WTC11 (cell line): ENCODE results near the gene PTPRU. TPM values are rescaled to one million over a fixed set of nuclear protein-coding genes. Genes with fewer than 3 reads are reported as not detected.

ENCODE experiments used
- ATAC-seq: fragments of 200-7000 bp; cut with Tn5 transposase; 2 replicates; pipeline ENCODE4 v1.10.0; 2021; ENCODE audit warnings: mild to moderate bottlenecking, moderate library complexity
- CTCF ChIA-PET: fragments of 300-600 bp; sonication (Branson Sonifier 250); formaldehyde crosslinking; loops from one replicate; lab custom pipeline; 2021; ENCODE audit warnings: antibody characterized with exemption; lab: Charles Lee
- POLR2A ChIA-PET: fragments of 350-600 bp; sonication (Branson Sonifier 250); formaldehyde crosslinking; loops from one replicate; lab custom pipeline; 2021; ENCODE audit warnings: antibody characterized with exemption; lab: Charles Lee
- DNase-seq: peaks from one replicate; pipeline ENCODE4 v3.0.0; 2021; ENCODE audit warnings: low spot score
- H3K27ac Mint-ChIP-seq: 2 replicates; pipeline ENCODE4 v1.8.0; 2021; ENCODE audit warnings: mixed read lengths
- H3K27me3 Mint-ChIP-seq: 2 replicates; pipeline ENCODE4 v1.8.0; 2021; ENCODE audit warnings: low read depth, mild to moderate bottlenecking, moderate library complexity, mixed read lengths
- H3K36me3 Mint-ChIP-seq: 2 replicates; pipeline ENCODE4 v1.8.0; 2021; ENCODE audit warnings: mixed read lengths
- H3K4me1 Mint-ChIP-seq: 2 replicates; pipeline ENCODE4 v1.8.0; 2022; ENCODE audit warnings: mixed read lengths
- H3K4me3 Mint-ChIP-seq: 2 replicates; pipeline ENCODE4 v1.8.0; 2021; ENCODE audit warnings: mild to moderate bottlenecking, moderate library complexity, mixed read lengths
- H3K9me3 Mint-ChIP-seq: 2 replicates; pipeline ENCODE4 v1.8.0; 2021; ENCODE audit warnings: mixed read lengths
- AFF4 ChIP-seq: sonication (generic); formaldehyde crosslinking; IDR thresholded peaks from 2 replicates; pipeline ENCODE4 v1.8.1; 2023; ENCODE audit warnings: mild to moderate bottlenecking, missing genetic modification reagents, borderline replicate concordance
- ATF3 ChIP-seq: sonication (generic); formaldehyde crosslinking; conservative IDR thresholded peaks from 2 replicates; pipeline ENCODE4 v1.8.1; 2022; ENCODE audit warnings: mild to moderate bottlenecking, missing genetic modification reagents
- CDX4 ChIP-seq: fragments of 250-450 bp; sonication (Bioruptor Pico); IDR thresholded peaks from 2 replicates; pipeline ENCODE4 v1.9.0; 2021; ENCODE audit warnings: moderate library complexity, mild to moderate bottlenecking, inconsistent platforms, borderline replicate concordance
- CREM ChIP-seq: sonication (generic); formaldehyde crosslinking; IDR thresholded peaks from 2 replicates; pipeline ENCODE4 v1.8.1; 2022; ENCODE audit warnings: mild to moderate bottlenecking, missing genetic modification reagents, moderate library complexity
- E2F4 ChIP-seq: sonication (generic); formaldehyde crosslinking; IDR thresholded peaks from 2 replicates; pipeline ENCODE4 v1.8.1; 2022; ENCODE audit warnings: low read depth, mild to moderate bottlenecking, moderate library complexity, missing genetic modification reagents, borderline replicate concordance
- ELF4 ChIP-seq: sonication (generic); formaldehyde crosslinking; IDR thresholded peaks from 2 replicates; pipeline ENCODE4 v1.8.1; 2022; ENCODE audit warnings: low read depth, mild to moderate bottlenecking, moderate library complexity, missing genetic modification reagents
- ERG ChIP-seq: fragments of 250-450 bp; sonication (Bioruptor Pico); IDR thresholded peaks from 2 replicates; pipeline ENCODE4 v1.8.0; 2021; ENCODE audit warnings: mild to moderate bottlenecking
- ETV6 ChIP-seq: sonication (generic); formaldehyde crosslinking; IDR thresholded peaks from 2 replicates; pipeline ENCODE4 v1.8.1; 2022; ENCODE audit warnings: mild to moderate bottlenecking, missing genetic modification reagents
- FOXP4 ChIP-seq: sonication (generic); formaldehyde crosslinking; IDR thresholded peaks from 2 replicates; pipeline ENCODE4 v1.8.0; 2022; ENCODE audit warnings: mild to moderate bottlenecking, missing genetic modification reagents
- HMGA2 ChIP-seq: fragments of 250-450 bp; sonication (Bioruptor Pico); IDR thresholded peaks from 2 replicates; pipeline ENCODE4 v1.4.0; 2021; ENCODE audit warnings: mild to moderate bottlenecking, moderate library complexity
- KAT7 ChIP-seq: sonication (generic); formaldehyde crosslinking; IDR thresholded peaks from 2 replicates; pipeline ENCODE4 v1.8.1; 2023; ENCODE audit warnings: missing genetic modification reagents, mild to moderate bottlenecking, borderline replicate concordance
- MAX ChIP-seq: sonication (generic); formaldehyde crosslinking; IDR thresholded peaks from 2 replicates; pipeline ENCODE4 v1.8.0; 2022; ENCODE audit warnings: mild to moderate bottlenecking, missing genetic modification reagents
- RORB ChIP-seq: fragments of 250-450 bp; sonication (Bioruptor Pico); IDR thresholded peaks from 2 replicates; pipeline ENCODE4 v1.9.0; 2021; ENCODE audit warnings: mild to moderate bottlenecking
- SMAD4 ChIP-seq: sonication (generic); formaldehyde crosslinking; IDR thresholded peaks from 2 replicates; pipeline ENCODE4 v1.8.0; 2022; ENCODE audit warnings: mild to moderate bottlenecking, missing genetic modification reagents
- SOX15 ChIP-seq: fragments of 250-450 bp; sonication (Bioruptor Pico); IDR thresholded peaks from 2 replicates; pipeline ENCODE4 v1.9.0; 2021; ENCODE audit warnings: mild to moderate bottlenecking
- TEAD1 ChIP-seq: sonication (generic); formaldehyde crosslinking; IDR thresholded peaks from 2 replicates; pipeline ENCODE4 v1.8.0; 2022; ENCODE audit warnings: mild to moderate bottlenecking, missing genetic modification reagents
- ZNF138 ChIP-seq: sonication (generic); formaldehyde crosslinking; conservative IDR thresholded peaks from 2 replicates; pipeline ENCODE4 v1.8.1; 2022; ENCODE audit warnings: mild to moderate bottlenecking, moderate library complexity, missing genetic modification reagents
- ZNF219 ChIP-seq: sonication (generic); formaldehyde crosslinking; IDR thresholded peaks from 2 replicates; pipeline ENCODE4 v1.8.0; 2023; ENCODE audit warnings: missing genetic modification reagents, mild to moderate bottlenecking, borderline replicate concordance
- total RNA-seq: library from RNA; stranded (reverse); gene quantifications from 3 replicates; pipeline ENCODE4 v1.2.3, GENCODE V29; 2021

Gene PTPRU
- total RNA-seq, 1 experiment from 2014 or later = 75.4 TPM

- TF ChIP-seq TEAD1 (CRISPR knock-in tag) = no peak
- TF ChIP-seq HMGA2 = no peak
- no peak for TF ChIP-seq ELF4 (CRISPR knock-in tag)
- TF ChIP-seq MAX (CRISPR knock-in tag) = no peak
- no peak for TF ChIP-seq SMAD4 (CRISPR knock-in tag)
- no peak for TF ChIP-seq ATF3 (CRISPR knock-in tag)
- TF ChIP-seq SOX15 = no peak
- TF ChIP-seq CREM (CRISPR knock-in tag) = no peak
- TF ChIP-seq E2F4 = no peak
- no peak for TF ChIP-seq ERG
- no peak for TF ChIP-seq ZNF219 (CRISPR knock-in tag)
- no peak for TF ChIP-seq RORB (CRISPR knock-in tag)
- TF ChIP-seq CDX4 = no peak
- TF ChIP-seq KAT7 (CRISPR knock-in tag) = no peak
- TF ChIP-seq AFF4 (CRISPR knock-in tag) = no peak
- TF ChIP-seq FOXP4 = no peak
- TF ChIP-seq ETV6 = no peak
- TF ChIP-seq ZNF138 (CRISPR knock-in tag) = no peak
- peaks cover 37% of the 10 kb centered on the region for H3K27me3 Mint-ChIP-seq
- peaks cover 49% of the 10 kb centered on the region for H3K4me1 Mint-ChIP-seq
These were observed 22.9 kb downstream of the PTPRU start for GRCh38 chr1:29258976-29259801.

More at GRCh38 chr1:29258976-29259801, 22.9 kb downstream of the PTPRU start:
- DNase-seq (peak; percentile 46), ATAC-seq (peak; percentile 34)
- Mint-ChIP-seq H3K9me3 (peaks cover 4% of the 10 kb centered on the region), H3K36me3 (peaks cover 6% of the 10 kb centered on the region; the same call in 1 of the 2 replicates), H3K27ac (no peak overlapping the region), H3K4me3 (peak overlapping the region; percentile 86)
- CTCF ChIA-PET = interaction anchor here (0.6 to 4.1 kb wide), 17 partner anchors 10 to 852 kb away, joined by 3 to 30 read pairs (median 6); partner anchors contain the start of genes MECR, PTPRU and TMEM200B
- POLR2A ChIA-PET = interaction anchor here (1.0 to 2.0 kb wide), 5 partner anchors 10 to 24 kb away, joined by 3 to 9 read pairs (median 5); no protein-coding TSS in a partner anchor
